Fibroblast of lung (primary cell): ENCODE data around the gene CPS1. TPM values are rescaled to one million over a fixed set of nuclear protein-coding genes. Genes with fewer than 3 reads are reported as not detected.

Source experiments
- DNase-seq, 2 donors: peaks; one replicate each; pipeline versions ENCODE4 v3.0.0 to v3.0.0-alpha.2; 2010; ENCODE audit warnings: low read depth in 2 of 2
- H2AFZ ChIP-seq: 2 replicates; pipeline ENCODE4 v1.5.1; 2012; ENCODE audit warnings: low read length, control low read depth, inconsistent platforms
- H3K27ac ChIP-seq: 2 replicates; pipeline ENCODE4 v1.5.1; 2011; ENCODE audit warnings: low read length, control low read depth; ENCODE audit not compliant: insufficient read depth
- H3K27me3 ChIP-seq: 2 replicates; pipeline ENCODE4 v1.5.1; 2011; ENCODE audit warnings: mild to moderate bottlenecking, low read length; ENCODE audit not compliant: control insufficient read depth, insufficient read depth
- H3K36me3 ChIP-seq: 2 replicates; pipeline ENCODE4 v1.5.1; 2011; ENCODE audit warnings: low read length; ENCODE audit not compliant: control insufficient read depth, insufficient read depth
- H3K4me1 ChIP-seq: 2 replicates; pipeline ENCODE4 v1.5.1; 2011; ENCODE audit warnings: low read length; ENCODE audit not compliant: control insufficient read depth, insufficient read depth; ENCODE audit errors: extremely low read depth
- H3K4me2 ChIP-seq: 2 replicates; pipeline ENCODE4 v1.5.1; 2011; ENCODE audit warnings: low read length, control low read depth; ENCODE audit not compliant: insufficient read depth; ENCODE audit errors: extremely low read depth
- H3K4me3 ChIP-seq, 4 experiments: fragments of 200-600 bp in 1 of 4; sonication (generic) in 1 of 4; replicated peaks in 1 of 4; 2 replicates each; pipeline ENCODE4 v1.5.1; 2011 to 2016; ENCODE audit warnings: low read length in 4 of 4, low read depth in 3 of 4, mild to moderate bottlenecking in 3 of 4, control low read depth in 2 of 4, inconsistent platforms in 1 of 4, mixed read lengths in 1 of 4; ENCODE audit not compliant: insufficient read depth in 1 of 4; ENCODE audit errors: control extremely low read depth in 1 of 4
- H3K79me2 ChIP-seq: 2 replicates; pipeline ENCODE4 v1.5.1; 2012; ENCODE audit warnings: mild to moderate bottlenecking, low read length, inconsistent platforms; ENCODE audit not compliant: control insufficient read depth, insufficient read depth
- H3K9ac ChIP-seq: 2 replicates; pipeline ENCODE4 v1.5.1; 2011; ENCODE audit warnings: mild to moderate bottlenecking, low read length, control low read depth; ENCODE audit not compliant: insufficient read depth
- H3K9me3 ChIP-seq: 2 replicates; pipeline ENCODE4 v1.5.1; 2012; ENCODE audit warnings: low read depth, low read length; ENCODE audit not compliant: control insufficient read depth, insufficient read depth
- H4K20me1 ChIP-seq: 2 replicates; pipeline ENCODE4 v1.5.1; 2011; ENCODE audit warnings: low read length; ENCODE audit not compliant: control insufficient read depth, insufficient read depth; ENCODE audit errors: extremely low read depth
- CTCF ChIP-seq, 2 donors: IDR thresholded peaks in 1 of 2; conservative IDR thresholded peaks in 1 of 2; 1 replicate in 1 of 2; 2 replicates in 1 of 2; pipeline ENCODE4 v1.5.1; 2011 to 2012; ENCODE audit warnings: low read length in 2 of 2, control low read depth in 1 of 2, inconsistent platforms in 1 of 2, low read depth in 1 of 2, mild to moderate bottlenecking in 1 of 2
- EZH2 ChIP-seq: IDR thresholded peaks from 2 replicates; pipeline ENCODE4 v1.5.1; 2012; ENCODE audit warnings: low read length, control low read depth, mild to moderate bottlenecking; ENCODE audit errors: missing control alignments
- polyA plus RNA-seq, 2 donors: library from polyadenylated mRNA; depleted of rRNA in 1 of 2; stranded (reverse) in 1 of 2; unstranded in 1 of 2; fragments of >200 nt; gene quantifications; 2 replicates each; pipeline ENCODE4 v1.2.1, GENCODE V29; 2011 to 2012; ENCODE audit warnings: missing spikeins in 1 of 2
- total RNA-seq: library from RNA; depleted of rRNA; stranded (reverse); fragments of >200 nt; gene quantifications from 2 replicates; pipeline ENCODE4 v1.2.1, GENCODE V29; 2014

CPS1 gene
- total and polyA plus RNA-seq, 2 donors (not counting 1 experiment from before 2014, with no cell fraction given), result 25.7 to 27.4 TPM

GRCh38 chr2:210635257-210635656, 78.9 kb downstream of the CPS1 start:
- Histone ChIP-seq H3K27ac (no peak overlapping the region), H3K4me1 (no peaks in the 10 kb centered on the region), H3K9me3 (no peaks in the 10 kb centered on the region), H2AFZ (no peak overlapping the region), H3K4me3 (no peak overlapping the region), H4K20me1 (no peaks in the 10 kb centered on the region), H3K9ac (no peak overlapping the region), H3K27me3 (no peaks in the 10 kb centered on the region), H3K79me2 (no peaks in the 10 kb centered on the region), H3K4me2 (no peak overlapping the region), H3K36me3 (no peaks in the 10 kb centered on the region)
- TF ChIP-seq CTCF (conservative IDR thresholded peaks at IDR 0.05 in 1 of 2, IDR thresholded peaks at IDR 0.05 in 1 of 2; ENCODE audit: low read depth in 1 of 2, low read length in 2 of 2) (no peak), EZH2 (no peak)
- peak in 1 of 2 donors; percentile 22 for DNase-seq

GRCh38 chr2:210642333-210642732, 85.9 kb downstream of the CPS1 start:
- H3K27ac ChIP-seq, result no peak overlapping the region
- H3K79me2 ChIP-seq, result no peaks in the 10 kb centered on the region
- no peaks in the 10 kb centered on the region for H3K4me1 ChIP-seq
- H3K27me3 ChIP-seq, result no peaks in the 10 kb centered on the region
- H4K20me1 ChIP-seq, result no peaks in the 10 kb centered on the region
- H3K4me3 ChIP-seq, result no peak overlapping the region
- TF ChIP-seq CTCF (conservative IDR thresholded peaks at IDR 0.05 in 1 of 2, IDR thresholded peaks at IDR 0.05 in 1 of 2; ENCODE audit: low read depth in 1 of 2, low read length in 2 of 2), result no peak
- no peak for TF ChIP-seq EZH2
- no peak overlapping the region for H3K9ac ChIP-seq
- no peak for DNase-seq
- no peaks in the 10 kb centered on the region for H3K36me3 ChIP-seq
- H3K4me2 ChIP-seq, result no peak overlapping the region
- no peak overlapping the region for H2AFZ ChIP-seq
- no peaks in the 10 kb centered on the region for H3K9me3 ChIP-seq

GRCh38 chr2:210647151-210647550, 90.8 kb downstream of the CPS1 start:
- H3K27me3 ChIP-seq, result no peaks in the 10 kb centered on the region
- no peaks in the 10 kb centered on the region for H3K79me2 ChIP-seq
- H3K4me1 ChIP-seq, result no peaks in the 10 kb centered on the region
- no peak for DNase-seq
- H2AFZ ChIP-seq, result no peak overlapping the region
- H3K36me3 ChIP-seq, result no peaks in the 10 kb centered on the region
- H3K4me3 ChIP-seq, result no peak overlapping the region
- H4K20me1 ChIP-seq, result no peaks in the 10 kb centered on the region
- H3K9me3 ChIP-seq, result no peaks in the 10 kb centered on the region
- TF ChIP-seq EZH2, result no peak
- TF ChIP-seq CTCF (conservative IDR thresholded peaks at IDR 0.05 in 1 of 2, IDR thresholded peaks at IDR 0.05 in 1 of 2; ENCODE audit: low read depth in 1 of 2, low read length in 2 of 2), result no peak
- H3K4me2 ChIP-seq, result no peak overlapping the region
- H3K27ac ChIP-seq, result no peak overlapping the region
- H3K9ac ChIP-seq, result no peak overlapping the region
